Hepatocyte (in vitro differentiated cells): ENCODE data around the gene RBFOX2. TPM values are rescaled to one million over a fixed set of nuclear protein-coding genes. Genes with fewer than 3 reads are reported as not detected.
A peak's percentile ranks its signal among the peaks of the same experiment; 100 is the strongest.

Experiments
- DNase-seq: peaks from one replicate; pipeline ENCODE4 v3.0.0-alpha.2; 2016; ENCODE audit warnings: low spot score
- H2AFZ ChIP-seq: fragments of 200-600 bp; sonication (generic); 2 replicates; pipeline ENCODE4 v1.6.0; 2016; ENCODE audit warnings: antibody characterized with exemption, mild to moderate bottlenecking
- H3K27ac ChIP-seq: fragments of 200-600 bp; sonication (generic); 2 replicates; pipeline ENCODE4 v1.5.1; 2016; ENCODE audit warnings: mild to moderate bottlenecking
- H3K27me3 ChIP-seq: fragments of 200-600 bp; sonication (generic); 2 replicates; pipeline ENCODE4 v1.6.1; 2016
- H3K36me3 ChIP-seq: fragments of 200-600 bp; sonication (generic); replicated peaks from 2 replicates; pipeline ENCODE4 v1.5.1; 2016; ENCODE audit warnings: low read depth; ENCODE audit not compliant: insufficient read depth
- H3K4me1 ChIP-seq: fragments of 200-600 bp; sonication (generic); 2 replicates; pipeline ENCODE4 v1.5.1; 2016; ENCODE audit warnings: mild to moderate bottlenecking, moderate library complexity; ENCODE audit not compliant: insufficient read depth
- H3K4me2 ChIP-seq: fragments of 200-600 bp; sonication (generic); 2 replicates; pipeline ENCODE4 v1.6.0; 2016
- H3K4me3 ChIP-seq: fragments of 200-600 bp; sonication (generic); 2 replicates; pipeline ENCODE4 v1.5.1; 2016; ENCODE audit warnings: mild to moderate bottlenecking
- H3K79me2 ChIP-seq: fragments of 200-600 bp; sonication (generic); 2 replicates; pipeline ENCODE4 v1.6.0; 2017; ENCODE audit warnings: mild to moderate bottlenecking
- H3K9me2 ChIP-seq: fragments of 200-600 bp; sonication (generic); replicated peaks from 2 replicates; pipeline ENCODE4 v1.6.0; 2017; ENCODE audit warnings: mild to moderate bottlenecking; ENCODE audit not compliant: insufficient read depth
- H3K9me3 ChIP-seq: fragments of 200-600 bp; sonication (generic); 2 replicates; pipeline ENCODE4 v1.5.1; 2016; ENCODE audit warnings: low read depth, mild to moderate bottlenecking
- H4K20me1 ChIP-seq: fragments of 200-600 bp; sonication (generic); 2 replicates; pipeline ENCODE4 v1.6.0; 2016; ENCODE audit warnings: mild to moderate bottlenecking; ENCODE audit not compliant: insufficient read depth, poor library complexity, severe bottlenecking
- CTCF ChIP-seq: fragments of 200-600 bp; sonication (generic); IDR thresholded peaks from 2 replicates; pipeline ENCODE4 v1.5.1; 2016; ENCODE audit warnings: antibody characterized with exemption, mild to moderate bottlenecking; ENCODE audit not compliant: poor library complexity
- EZH2 ChIP-seq: fragments of 200-600 bp; sonication (generic); IDR thresholded peaks from 2 replicates; pipeline ENCODE4 v1.6.1; 2016; ENCODE audit warnings: antibody characterized with exemption, mild to moderate bottlenecking, borderline replicate concordance
- EZH2phosphoT487 ChIP-seq: fragments of 200-600 bp; sonication (generic); IDR thresholded peaks from one replicate; pipeline ENCODE4 v1.6.1; 2018; ENCODE audit warnings: antibody characterized with exemption, mild to moderate bottlenecking, low read depth, moderate library complexity; ENCODE audit not compliant: unreplicated experiment, severe bottlenecking
- WGBS: methylation state at CpG from one replicate; pipeline ENCODE4 v1.1.6; 2016; ENCODE audit warnings: low lambda C conversion rate; ENCODE audit errors: missing lambda C conversion rate; 5-methylcytosine and 5-hydroxymethylcytosine counted together
- polyA plus RNA-seq: library from polyadenylated mRNA; unstranded; fragments of >200 nt; fragmentation: Nextera tagmentation; extraction: Ambion mirVana; gene quantifications from 2 replicates; pipeline ENCODE4 v1.2.1, GENCODE V29; 2016
- total RNA-seq: library from RNA; depleted of rRNA; stranded (reverse); fragments of >200 nt; gene quantifications from 2 replicates; pipeline ENCODE4 v1.2.3, GENCODE V29; 2014

Gene RBFOX2
- total and polyA plus RNA-seq, 2 experiments from 2014 or later: 76.7 to 133 TPM

GRCh38 chr22:35894937-35895708 is 133.5 kb downstream of the RBFOX2 start:
- WGBS: 69% methylated on average over 5 of the region's 7 CpGs
- Histone ChIP-seq H3K79me2 (peaks cover 91% of the 10 kb centered on the region), H3K36me3 (no peaks in the 10 kb centered on the region), H3K4me3 (no peak overlapping the region), H3K4me1 (peaks cover 38% of the 10 kb centered on the region), H3K27me3 (no peaks in the 10 kb centered on the region), H3K9me3 (no peaks in the 10 kb centered on the region), H3K9me2 (no peaks in the 10 kb centered on the region), H3K27ac (peak overlapping the region; percentile 77), H4K20me1 (peaks cover 34% of the 10 kb centered on the region), H3K4me2 (peak overlapping the region; percentile 68), H2AFZ (no peak overlapping the region)
- no peak for TF ChIP-seq CTCF
- no peak for TF ChIP-seq EZH2phosphoT487
- TF ChIP-seq EZH2: no peak
- peak; percentile 69 for DNase-seq

GRCh38 chr22:35894464-35894878 is 134.2 kb downstream of the RBFOX2 start:
- no peak for DNase-seq
- peaks cover 32% of the 10 kb centered on the region for H3K4me1 ChIP-seq
- TF ChIP-seq EZH2phosphoT487 (no peak), EZH2 (no peak), CTCF (no peak)
- H3K27me3 ChIP-seq: no peaks in the 10 kb centered on the region
- peak overlapping the region; percentile 68 for H3K4me2 ChIP-seq
- H3K9me2 ChIP-seq: no peaks in the 10 kb centered on the region
- no peak overlapping the region for H2AFZ ChIP-seq
- peak overlapping the region; percentile 77 for H3K27ac ChIP-seq
- peaks cover 38% of the 10 kb centered on the region for H4K20me1 ChIP-seq
- peaks cover 92% of the 10 kb centered on the region for H3K79me2 ChIP-seq
- no peaks in the 10 kb centered on the region for H3K36me3 ChIP-seq
- no peaks in the 10 kb centered on the region for H3K9me3 ChIP-seq
- no peak overlapping the region for H3K4me3 ChIP-seq
- 61% methylated on average over 7 of the region's 7 CpGs for WGBS

GRCh38 chr22:35893698-35894097 is 134.9 kb downstream of the RBFOX2 start:
- H3K27ac ChIP-seq: no peak overlapping the region
- no peaks in the 10 kb centered on the region for H3K9me3 ChIP-seq
- H3K4me2 ChIP-seq: peak overlapping the region; percentile 68
- no peaks in the 10 kb centered on the region for H3K9me2 ChIP-seq
- H4K20me1 ChIP-seq: peaks cover 39% of the 10 kb centered on the region
- no peak for DNase-seq
- no peaks in the 10 kb centered on the region for H3K36me3 ChIP-seq
- peaks cover 93% of the 10 kb centered on the region for H3K79me2 ChIP-seq
- H2AFZ ChIP-seq: no peak overlapping the region
- no peak overlapping the region for H3K4me3 ChIP-seq
- peaks cover 32% of the 10 kb centered on the region for H3K4me1 ChIP-seq
- 66% methylated on average over 4 of the region's 4 CpGs for WGBS
- TF ChIP-seq EZH2phosphoT487 (no peak), CTCF (no peak), EZH2 (no peak)
- H3K27me3 ChIP-seq: no peaks in the 10 kb centered on the region
